HCT116 (cell line): Measurements from ENCODE around the gene GAPT. TPM values are rescaled to one million over a fixed set of nuclear protein-coding genes. Genes with fewer than 3 reads are reported as not detected.

Experiments used
- ATAC-seq: fragments of 200-7000 bp; cut with Tn5 transposase; 2 replicates; pipeline ENCODE4 v1.9.1; 2020; ENCODE audit warnings: mild to moderate bottlenecking, moderate library complexity
- BruUV-seq: library from RNA; stranded (reverse); fragments of 400-500 nt; replicated peaks from 2 replicates; lab custom pipeline; 2021; lab: Mats Ljungman, UMichigan
- CTCF ChIA-PET: fragments of 300-600 bp; sonication (Branson Sonifier 250); formaldehyde crosslinking; loops from one replicate; lab custom pipeline; 2021; ENCODE audit warnings: antibody characterized with exemption; lab: Charles Lee
- POLR2A ChIA-PET: fragments of 300-600, 350-600 bp; sonication (Branson Sonifier 250); formaldehyde crosslinking; loops from one replicate; lab custom pipeline; 2021; ENCODE audit warnings: antibody characterized with exemption; lab: Charles Lee
- RAD21 ChIA-PET, 2 experiments: fragments of 300-600 bp; sonication (Branson Sonifier 250); formaldehyde crosslinking; loops; one replicate each; lab custom pipeline; 2023; ENCODE audit warnings: low total read pairs in 2 of 2; ENCODE audit not compliant: uncharacterized antibody in 2 of 2, unreplicated experiment in 2 of 2, low non-redundant PET in 1 of 2; lab: Charles Lee
- DNase-seq: peaks from one replicate; pipeline ENCODE4 v3.0.0-alpha.2; 2010; ENCODE audit warnings: low read depth, low spot score
- H2AFZ ChIP-seq: fragments of 200-600 bp; shearing (Covaris generic), sonication (generic); 2 replicates; pipeline ENCODE4 v1.6.1; 2017; ENCODE audit warnings: low read depth, mixed run types, mixed read lengths, antibody characterized with exemption, low read length; ENCODE audit not compliant: poor library complexity, severe bottlenecking
- H3K27ac ChIP-seq: 2 replicates; pipeline ENCODE4 v1.5.1; 2012; ENCODE audit warnings: low read depth, low read length
- H3K27me3 ChIP-seq: fragments of 200-600 bp; sonication (generic); 2 replicates; pipeline ENCODE4 v1.6.1; 2016; ENCODE audit warnings: mixed run types, low read length, mixed read lengths; ENCODE audit not compliant: insufficient read depth
- H3K36me3 ChIP-seq, 2 experiments: fragments of 200-500 bp in 1 of 2; fragments of 200-600 bp in 1 of 2; sonication (Bioruptor generic) in 1 of 2; sonication (generic) in 1 of 2; 2 replicates each; pipeline versions ENCODE4 v1.5.1 to v1.6.1; 2014 to 2016; ENCODE audit warnings: low read length in 2 of 2, inconsistent platforms in 1 of 2, mixed read lengths in 1 of 2, mixed run types in 1 of 2; ENCODE audit not compliant: insufficient read depth in 2 of 2, control insufficient read depth in 1 of 2
- H3K4me1 ChIP-seq, 2 experiments: fragments of 200-600 bp in 1 of 2; sonication (generic) in 1 of 2; 2 replicates each; pipeline versions ENCODE4 v1.5.1 to v1.6.1; 2012 to 2017; ENCODE audit warnings: low read length in 2 of 2, inconsistent platforms in 1 of 2, mild to moderate bottlenecking in 1 of 2, mixed read lengths in 1 of 2, mixed run types in 1 of 2, moderate library complexity in 1 of 2; ENCODE audit not compliant: insufficient read depth in 2 of 2, control insufficient read depth in 1 of 2
- H3K4me2 ChIP-seq: fragments of 200-600 bp; sonication (generic); 2 replicates; pipeline ENCODE4 v1.6.1; 2017; ENCODE audit warnings: mixed run types, low read length, mixed read lengths
- H3K4me3 ChIP-seq, 2 experiments: fragments of 200-600 bp in 1 of 2; sonication (generic) in 1 of 2; replicated peaks in 1 of 2; 2 replicates each; pipeline ENCODE4 v1.5.1; 2011 to 2016; ENCODE audit warnings: low read length in 2 of 2, control low read depth in 1 of 2, low read depth in 1 of 2, mild to moderate bottlenecking in 1 of 2, mixed read lengths in 1 of 2, mixed run types in 1 of 2
- H3K79me2 ChIP-seq: fragments of 200-600 bp; sonication (generic); 2 replicates; pipeline ENCODE4 v1.6.1; 2017; ENCODE audit warnings: mild to moderate bottlenecking, mixed run types, low read length, moderate library complexity, mixed read lengths; ENCODE audit not compliant: insufficient read depth
- H3K9ac ChIP-seq: fragments of 200-600 bp; sonication (generic); 2 replicates; pipeline ENCODE4 v1.6.1; 2016; ENCODE audit warnings: low read length, mixed read lengths
- H3K9me2 ChIP-seq: fragments of 200-600 bp; sonication (generic), shearing (Covaris generic); 2 replicates; pipeline ENCODE4 v1.6.1; 2017; ENCODE audit warnings: mixed run types, mild to moderate bottlenecking, moderate library complexity; ENCODE audit not compliant: insufficient read depth
- H3K9me3 ChIP-seq, 2 experiments: fragments of 200-500 bp in 1 of 2; fragments of 200-600 bp in 1 of 2; sonication (Bioruptor generic) in 1 of 2; sonication (generic) in 1 of 2; 2 replicates each; pipeline ENCODE4 v1.6.1; 2014 to 2017; ENCODE audit warnings: low read length in 2 of 2, mixed read lengths in 2 of 2, inconsistent platforms in 1 of 2, low read depth in 1 of 2, mild to moderate bottlenecking in 1 of 2, mixed run types in 1 of 2, moderate library complexity in 1 of 2; ENCODE audit not compliant: control insufficient read depth in 1 of 2, insufficient read depth in 1 of 2
- H4K20me1 ChIP-seq: fragments of 200-600 bp; sonication (generic), shearing (Covaris generic); 2 replicates; pipeline ENCODE4 v1.6.1; 2017; ENCODE audit warnings: mixed run types, mild to moderate bottlenecking, moderate library complexity; ENCODE audit not compliant: insufficient read depth
- EGR1 ChIP-seq: IDR thresholded peaks from 2 replicates; pipeline ENCODE4 v1.6.1; 2012; ENCODE audit warnings: low read depth
- EZH2phosphoT487 ChIP-seq: fragments of 200-600 bp; IDR thresholded peaks from 2 replicates; pipeline ENCODE4 v1.6.1; 2018; ENCODE audit warnings: antibody characterized with exemption, borderline replicate concordance
- MAX ChIP-seq: IDR thresholded peaks from 2 replicates; pipeline ENCODE4 v1.6.1; 2012
- POLR2AphosphoS5 ChIP-seq: IDR thresholded peaks from 2 replicates; pipeline ENCODE4 v1.6.1; 2011; ENCODE audit warnings: mild to moderate bottlenecking, low read depth, low read length, moderate library complexity
- REST ChIP-seq: IDR thresholded peaks from 2 replicates; pipeline ENCODE4 v1.6.1; 2012; ENCODE audit warnings: low read depth
- SIN3A ChIP-seq: IDR thresholded peaks from 2 replicates; pipeline ENCODE4 v1.6.1; 2012; ENCODE audit warnings: low read depth
- TCF7L2 ChIP-seq: IDR thresholded peaks from 2 replicates; pipeline ENCODE4 v1.7.0; 2011; ENCODE audit warnings: borderline replicate concordance, inconsistent platforms; ENCODE audit not compliant: insufficient read depth, insufficient read length; ENCODE audit errors: extremely low read depth
- YY1 ChIP-seq: IDR thresholded peaks from 2 replicates; pipeline ENCODE4 v1.6.1; 2011; ENCODE audit warnings: low read length, low read depth, moderate library complexity, mild to moderate bottlenecking; ENCODE audit not compliant: insufficient replicate concordance; ENCODE audit errors: extremely low read depth
- intact Hi-C: fragments of 100-400 bp; cut with micrococcal nuclease; formaldehyde crosslinking; loops from 2 replicates; pipeline ENCODE4 v1.10.0; 2022
- total RNA-seq: library from RNA; stranded (reverse); gene quantifications from one replicate; pipeline ENCODE4 v1.2.1, GENCODE V29; 2021; ENCODE audit not compliant: unreplicated experiment

The GAPT gene
- total RNA-seq, 1 experiment from 2014 or later, result not detected

GRCh38 chr5:58452566-58453258 is 38.5 kb upstream of the GAPT start:
- ChIA-PET RAD21 (no interaction called here), CTCF (no interaction called here), POLR2A (no interaction called here)
- H3K79me2 ChIP-seq, result peaks cover 36% of the 10 kb centered on the region
- H3K9ac ChIP-seq, result no peak overlapping the region
- intact Hi-C loops, result no loop called here
- ATAC-seq, result peak; percentile 64
- BruUV-seq, result no TSS peak
- H3K4me3 ChIP-seq, result no peak overlapping the region
- no peaks in the 10 kb centered on the region for H3K9me3 ChIP-seq
- no peaks in the 10 kb centered on the region for H3K9me2 ChIP-seq
- no peak for TF ChIP-seq MAX
- no peak for TF ChIP-seq POLR2AphosphoS5
- no peak for TF ChIP-seq SIN3A
- TF ChIP-seq, all 23 proteins: peak for 0
- Histone ChIP-seq H4K20me1 (peaks cover 34% of the 10 kb centered on the region; the same call in 1 of the 2 replicates), H2AFZ (no peak overlapping the region), H3K4me2 (no peak overlapping the region), H3K27me3 (no peaks in the 10 kb centered on the region), H3K4me1 (peaks cover 0 to 7% of the 10 kb centered on the region in 2 experiments; a peak in 2 of 4 replicates), H3K36me3 (peaks cover 41% of the 10 kb centered on the region in 2 experiments), H3K27ac (no peak overlapping the region)
- no peak for DNase-seq

GRCh38 chr5:58453306-58453705 is 37.9 kb upstream of the GAPT start:
- H3K4me3 ChIP-seq, result no peak overlapping the region
- no peaks in the 10 kb centered on the region for H3K9me2 ChIP-seq
- DNase-seq (no peak), ATAC-seq (no peak)
- no peaks in the 10 kb centered on the region for H3K9me3 ChIP-seq
- RAD21 ChIA-PET, result no interaction called here
- no peaks in the 10 kb centered on the region for H3K27me3 ChIP-seq
- H3K4me1 ChIP-seq, result peaks cover 0 to 13% of the 10 kb centered on the region in 2 experiments; a peak in 2 of 4 replicates
- H3K79me2 ChIP-seq, result peaks cover 41% of the 10 kb centered on the region
- H3K36me3 ChIP-seq, result peaks cover 46 to 47% of the 10 kb centered on the region in 2 experiments
- TF ChIP-seq REST, result no peak
- TF ChIP-seq YY1, result no peak
- no peak for TF ChIP-seq TCF7L2
- TF ChIP-seq EGR1, result no peak
- no peak for TF ChIP-seq EZH2phosphoT487
- CTCF ChIA-PET, result no interaction called here
- intact Hi-C loops, result no loop called here
- H3K9ac ChIP-seq, result no peak overlapping the region
- peaks cover 38% of the 10 kb centered on the region; the same call in 1 of the 2 replicates for H4K20me1 ChIP-seq
- BruUV-seq, result no TSS peak
- POLR2A ChIA-PET, result no interaction called here
- no peak overlapping the region for H3K4me2 ChIP-seq
- H2AFZ ChIP-seq, result no peak overlapping the region
- no peak overlapping the region for H3K27ac ChIP-seq
